ENCODE measurements around the gene SLC6A8. TPM values are rescaled to one million over a fixed set of nuclear protein-coding genes. Genes with fewer than 3 reads are reported as not detected.

Gene SLC6A8
- polyA plus RNA-seq, 2 of the 4 experiments (the other 2 are of a cell fraction), result 2.0 to 6.1 TPM

- TF ChIP-seq RAD21 (conservative IDR thresholded peaks at IDR 0.05 in 1 of 2, IDR thresholded peaks at IDR 0.05 in 1 of 2) (no peak), GATA3 (IDR thresholded peaks at IDR 0.05; ENCODE audit: borderline replicate concordance) (no peak)
These were observed 12.7 kb downstream of the SLC6A8 start (continued) for GRCh38 chrX:153700376-153700945.

- FAIRE-seq (no peak), DNase-seq (ENCODE audit: low read depth in 1 of 2, low spot score in 1 of 2) (no peak), ATAC-seq (no peak)
- CTCF ChIA-PET, result interaction anchor here (1.3 kb wide), 1 partner anchor 252 kb away, joined by 3 read pairs; no protein-coding TSS in a partner anchor
- 100% methylated on average over 1 of the region's 6 CpGs for WGBS (ENCODE audit: missing lambda C conversion rate)
- no peaks in the 10 kb centered on the region for H3K9me3 ChIP-seq
- POLR2A ChIA-PET, result no interaction called here
- no peak overlapping the region for H3K4me2 ChIP-seq
- TF ChIP-seq ZNF302 (CRISPR knock-in tag; IDR thresholded peaks at IDR 0.05), result no peak
- no peak for TF ChIP-seq SMC3 (IDR thresholded peaks at IDR 0.05)
- TF ChIP-seq CHD4 (IDR thresholded peaks at IDR 0.05; ENCODE audit: borderline replicate concordance), result no peak
- TF ChIP-seq BHLHE40 (IDR thresholded peaks at IDR 0.05; ENCODE audit: low read depth, low read length), result no peak
- no peak for TF ChIP-seq ELK1 (IDR thresholded peaks at IDR 0.05; ENCODE audit: low read depth, low read length)
- TF ChIP-seq NFE2L2 (conservative IDR thresholded peaks at IDR 0.05; ENCODE audit: low read length), result no peak
- H3K27ac ChIP-seq, result no peak overlapping the region
- no peaks in the 10 kb centered on the region for H3K4me1 ChIP-seq
- H3K4me3 ChIP-seq, result no peak overlapping the region
These were observed 13.2 kb downstream of the SLC6A8 start for GRCh38 chrX:153700967-153701366.

DNA sequence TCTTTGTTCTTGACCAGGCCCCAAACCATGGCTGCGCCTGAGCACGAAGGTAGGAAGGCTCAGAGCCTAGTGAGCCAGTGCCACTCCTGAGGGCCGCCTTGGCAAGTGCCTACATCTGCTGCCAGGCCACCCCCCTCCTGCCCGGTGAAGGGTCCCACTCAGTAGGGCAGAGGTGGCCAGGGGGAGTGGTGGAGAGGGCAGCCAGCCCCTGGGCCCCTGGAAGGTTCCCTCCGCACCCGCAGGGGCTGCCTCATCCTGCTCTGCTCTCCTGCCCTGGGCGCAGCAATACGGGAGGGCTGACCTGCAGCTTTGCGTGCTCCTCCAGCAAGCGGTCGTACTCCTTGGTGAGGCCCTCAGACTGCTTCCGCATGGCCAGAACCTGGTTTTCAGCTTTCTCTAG, 14.0 kb downstream of the SLC6A8 start:
- FAIRE-seq (no peak), ATAC-seq (no peak), DNase-seq (ENCODE audit: low read depth in 1 of 2, low spot score in 1 of 2) (no peak)
- WGBS (ENCODE audit: missing lambda C conversion rate), result 93% methylated on average over 5 of the region's 12 CpGs
- Histone ChIP-seq H3K27ac (no peak overlapping the region), H3K9me3 (no peaks in the 10 kb centered on the region), H3K4me1 (no peaks in the 10 kb centered on the region), H3K4me3 (no peak overlapping the region), H3K4me2 (no peak overlapping the region)
- CTCF ChIA-PET, result interaction anchor here (1.3 kb wide), 1 partner anchor 251 kb away, joined by 3 read pairs; no protein-coding TSS in a partner anchor
- TF ChIP-seq HOXB5 (CRISPR knock-in tag; IDR thresholded peaks at IDR 0.05), result no peak
- TF ChIP-seq SREBF2 (IDR thresholded peaks at IDR 0.05), result no peak
- no peak for TF ChIP-seq CHD4 (IDR thresholded peaks at IDR 0.05; ENCODE audit: borderline replicate concordance)
- TF ChIP-seq POLR2AphosphoS2 (conservative IDR thresholded peaks at IDR 0.05; ENCODE audit: low read length), result no peak
- TF ChIP-seq, protein P1, sequence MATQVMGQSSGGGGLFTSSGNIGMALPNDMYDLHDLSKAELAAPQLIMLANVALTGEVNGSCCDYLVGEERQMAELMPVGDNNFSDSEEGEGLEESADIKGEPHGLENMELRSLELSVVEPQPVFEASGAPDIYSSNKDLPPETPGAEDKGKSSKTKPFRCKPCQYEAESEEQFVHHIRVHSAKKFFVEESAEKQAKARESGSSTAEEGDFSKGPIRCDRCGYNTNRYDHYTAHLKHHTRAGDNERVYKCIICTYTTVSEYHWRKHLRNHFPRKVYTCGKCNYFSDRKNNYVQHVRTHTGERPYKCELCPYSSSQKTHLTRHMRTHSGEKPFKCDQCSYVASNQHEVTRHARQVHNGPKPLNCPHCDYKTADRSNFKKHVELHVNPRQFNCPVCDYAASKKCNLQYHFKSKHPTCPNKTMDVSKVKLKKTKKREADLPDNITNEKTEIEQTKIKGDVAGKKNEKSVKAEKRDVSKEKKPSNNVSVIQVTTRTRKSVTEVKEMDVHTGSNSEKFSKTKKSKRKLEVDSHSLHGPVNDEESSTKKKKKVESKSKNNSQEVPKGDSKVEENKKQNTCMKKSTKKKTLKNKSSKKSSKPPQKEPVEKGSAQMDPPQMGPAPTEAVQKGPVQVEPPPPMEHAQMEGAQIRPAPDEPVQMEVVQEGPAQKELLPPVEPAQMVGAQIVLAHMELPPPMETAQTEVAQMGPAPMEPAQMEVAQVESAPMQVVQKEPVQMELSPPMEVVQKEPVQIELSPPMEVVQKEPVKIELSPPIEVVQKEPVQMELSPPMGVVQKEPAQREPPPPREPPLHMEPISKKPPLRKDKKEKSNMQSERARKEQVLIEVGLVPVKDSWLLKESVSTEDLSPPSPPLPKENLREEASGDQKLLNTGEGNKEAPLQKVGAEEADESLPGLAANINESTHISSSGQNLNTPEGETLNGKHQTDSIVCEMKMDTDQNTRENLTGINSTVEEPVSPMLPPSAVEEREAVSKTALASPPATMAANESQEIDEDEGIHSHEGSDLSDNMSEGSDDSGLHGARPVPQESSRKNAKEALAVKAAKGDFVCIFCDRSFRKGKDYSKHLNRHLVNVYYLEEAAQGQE (IDR thresholded peaks at IDR 0.05), result no peak
- TF ChIP-seq MAFK (IDR thresholded peaks at IDR 0.05; ENCODE audit: partially characterized antibody), result no peak
- TF ChIP-seq RCOR1 (IDR thresholded peaks at IDR 0.05; ENCODE audit: low read depth, low read length), result no peak
- TF ChIP-seq EHF (CRISPR knock-in tag; IDR thresholded peaks at IDR 0.05), result no peak
- no peak for TF ChIP-seq NFE2L2 (conservative IDR thresholded peaks at IDR 0.05; ENCODE audit: low read length)
- no peak for TF ChIP-seq POLR2A (IDR thresholded peaks at IDR 0.05; ENCODE audit: low read length)
- no peak for TF ChIP-seq JUNB (IDR thresholded peaks at IDR 0.05)
- TF ChIP-seq FOSL2 (IDR thresholded peaks at IDR 0.05), result no peak
- TF ChIP-seq FOSL2 (CRISPR knock-in tag; IDR thresholded peaks at IDR 0.05), result no peak
- TF ChIP-seq, protein P2, sequence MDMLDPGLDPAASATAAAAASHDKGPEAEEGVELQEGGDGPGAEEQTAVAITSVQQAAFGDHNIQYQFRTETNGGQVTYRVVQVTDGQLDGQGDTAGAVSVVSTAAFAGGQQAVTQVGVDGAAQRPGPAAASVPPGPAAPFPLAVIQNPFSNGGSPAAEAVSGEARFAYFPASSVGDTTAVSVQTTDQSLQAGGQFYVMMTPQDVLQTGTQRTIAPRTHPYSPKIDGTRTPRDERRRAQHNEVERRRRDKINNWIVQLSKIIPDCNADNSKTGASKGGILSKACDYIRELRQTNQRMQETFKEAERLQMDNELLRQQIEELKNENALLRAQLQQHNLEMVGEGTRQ (IDR thresholded peaks at IDR 0.05), result no peak
- POLR2A ChIA-PET, result no interaction called here

Measured in A549 (cell line).